Motor neuron (in vitro differentiated cells): ENCODE results near the gene SLCO2B1. TPM values are rescaled to one million over a fixed set of nuclear protein-coding genes. Genes with fewer than 3 reads are reported as not detected.

Experiments used
- ATAC-seq, 8 experiments: fragments of 200-7000 bp; cut with Tn5 transposase; replicated peaks in 6 of 8; 2 replicates each; pipeline ENCODE4 v1.8.0; 2021; ENCODE audit warnings: mild to moderate bottlenecking in 8 of 8, moderate library complexity in 8 of 8
- H3K27ac ChIP-seq, 2 donors: fragments of 250-450 bp; sonication (Bioruptor Pico); 2 replicates each; pipeline ENCODE4 v1.9.0; 2021; ENCODE audit warnings: antibody characterized with exemption in 2 of 2, mild to moderate bottlenecking in 2 of 2, moderate library complexity in 1 of 2
- H3K4me1 ChIP-seq, 2 donors: fragments of 250-450 bp; sonication (Bioruptor Pico); replicated peaks in 1 of 2; 2 replicates each; pipeline ENCODE4 v1.6.1; 2021; ENCODE audit warnings: antibody characterized with exemption in 2 of 2, mild to moderate bottlenecking in 2 of 2, moderate library complexity in 1 of 2
- H3K4me3 ChIP-seq, 5 donors: fragments of 250-450 bp; sonication (Bioruptor Pico); 2 replicates each; pipeline ENCODE4 v1.9.0; 2021; ENCODE audit warnings: antibody characterized with exemption in 5 of 5, mild to moderate bottlenecking in 5 of 5, moderate library complexity in 4 of 5
- WGBS, 10 experiments: fragments of 450-650 bp; shearing (Covaris generic); methylation state at CpG; one replicate each; pipeline ENCODE4 v1.0.0; 2022; 5-methylcytosine and 5-hydroxymethylcytosine counted together
- in situ Hi-C, 9 experiments: fragments of 400-800 bp; cut with MboI; loops; one replicate each; pipeline ENCODE4 v1.15.0; 2021; ENCODE audit warnings: low sequenced_read_pairs in 9 of 9, low pct_unique_long_range_greater_than_20kb in 2 of 9; ENCODE audit not compliant: unreplicated experiment in 9 of 9
- total RNA-seq, 8 experiments: library from RNA; unstranded; fragments of 300-600 nt; gene quantifications; 2 replicates each; pipeline versions ENCODE4 v1.2.3 to v1.2.4, GENCODE V29; 2022

SLCO2B1 gene
- total RNA-seq, 8 experiments from 2014 or later: 0.16 to 8.9 (median 0.59) TPM

GRCh38 chr11:75203138-75203537, 52.2 kb downstream of the SLCO2B1 start:
- H3K4me3 ChIP-seq: no peak overlapping the region
- no peaks in the 10 kb centered on the region for H3K4me1 ChIP-seq
- in situ Hi-C loops: loop anchor here in 1 of 9 experiments (10.0 kb wide), 1 partner anchor 58 kb away; no protein-coding TSS in a partner anchor
- ATAC-seq: no peak
- no peak overlapping the region for H3K27ac ChIP-seq
- 60 to 100% (median 80%) methylated on average over 1 to 7 of the region's 13 CpGs; no CpG with 5 or more reads in 5 of the 10 experiments for WGBS, 10 experiments

DNA sequence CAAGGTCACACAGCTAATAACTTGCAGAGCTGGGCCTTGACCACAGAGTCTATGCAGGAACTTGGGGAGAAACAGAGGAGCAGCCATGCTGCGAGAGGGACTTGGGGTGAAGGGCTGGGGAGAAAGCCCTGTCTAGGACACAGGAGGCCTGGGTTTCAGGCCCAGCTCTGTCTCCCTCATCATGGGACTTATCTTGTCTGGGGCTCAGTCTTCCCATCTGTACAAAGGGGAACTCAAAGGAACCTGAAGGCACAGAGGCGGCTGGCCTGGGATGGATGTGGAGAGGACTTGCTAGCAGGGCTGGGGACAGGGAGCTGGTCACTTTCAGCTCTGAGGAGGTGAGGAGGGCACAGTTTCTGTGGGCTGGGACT, 52.7 kb downstream of the SLCO2B1 start:
- 83 to 100% (median 100%) methylated on average over 1 to 2 of the region's 2 CpGs; no CpG with 5 or more reads in 5 of the 10 experiments for WGBS, 10 experiments
- no peak overlapping the region for H3K4me3 ChIP-seq
- in situ Hi-C loops: loop anchor here in 1 of 9 experiments (10.0 kb wide), 1 partner anchor 59 kb away; no protein-coding TSS in a partner anchor
- H3K4me1 ChIP-seq: peaks cover 0 to 4% of the 10 kb centered on the region in 2 donors
- ATAC-seq: no peak
- no peak overlapping the region for H3K27ac ChIP-seq

- H3K4me1 ChIP-seq: peaks cover 0 to 4% of the 10 kb centered on the region in 2 donors
- WGBS, 10 experiments: 50 to 80% (median 71%) methylated on average over 2 to 6 of the region's 10 CpGs; no CpG with 5 or more reads in 4 of the 10 experiments
- H3K27ac ChIP-seq: no peak overlapping the region
- no peak overlapping the region for H3K4me3 ChIP-seq
- in situ Hi-C loops: loop anchor here in 1 of 9 experiments (10.0 kb wide), 1 partner anchor 59 kb away; no protein-coding TSS in a partner anchor
- no peak for ATAC-seq
Measured at GRCh38 chr11:75204012-75204674, 53.2 kb downstream of the SLCO2B1 start.

DNA sequence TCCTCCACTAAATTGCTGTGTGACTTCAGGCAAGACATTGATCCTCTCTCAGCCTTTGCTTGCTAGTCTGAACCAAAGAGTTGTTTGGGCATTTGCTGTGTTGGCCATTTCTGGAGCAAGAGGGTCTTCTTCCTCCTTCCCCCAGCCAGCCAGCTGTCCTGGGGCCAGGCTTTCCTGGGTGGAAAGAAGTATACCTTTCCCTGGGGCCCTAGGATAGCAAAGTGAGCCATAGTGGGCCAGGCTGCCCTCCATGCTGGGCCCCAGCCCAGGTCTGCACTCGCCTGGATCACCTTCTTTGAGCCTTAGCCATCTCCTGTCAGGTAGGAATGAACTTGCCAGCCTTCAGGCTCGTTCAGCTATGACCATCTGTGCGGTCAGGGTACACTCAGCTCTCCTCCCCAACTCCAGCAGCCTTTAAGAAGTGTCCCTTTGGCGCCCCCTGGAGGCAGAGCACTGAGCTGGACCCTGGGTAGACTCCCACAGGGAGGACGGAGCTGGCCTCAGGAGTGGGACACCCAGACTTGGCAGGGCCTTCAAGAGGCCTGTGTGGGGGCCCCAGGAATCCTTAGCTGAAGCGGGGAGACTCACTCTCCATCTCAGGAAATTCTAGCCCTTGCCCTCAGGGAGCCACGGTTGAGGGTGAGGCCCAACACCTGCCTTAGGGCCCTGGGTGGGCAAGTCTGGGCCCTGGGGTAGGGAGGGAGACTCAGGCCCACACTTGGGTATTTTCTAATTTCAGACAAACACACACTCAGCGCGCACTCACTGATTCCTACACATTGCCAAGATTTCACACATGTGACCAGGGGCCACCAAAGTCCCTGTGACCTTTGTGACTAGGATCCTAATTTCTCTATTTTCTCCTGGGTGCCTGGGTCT, 54.0 kb downstream of the SLCO2B1 start:
- Histone ChIP-seq H3K27ac (no peak overlapping the region), H3K4me1 (peaks cover 0 to 4% of the 10 kb centered on the region in 2 donors), H3K4me3 (no peak overlapping the region)
- in situ Hi-C loops: loop anchor here in 1 of 9 experiments (10.0 kb wide), 1 partner anchor 60 kb away; no protein-coding TSS in a partner anchor
- peak; percentile 65 to 99 (median 86) for ATAC-seq
- no CpG with 5 or more reads among the region's 9 CpGs for WGBS, 10 experiments

DNA sequence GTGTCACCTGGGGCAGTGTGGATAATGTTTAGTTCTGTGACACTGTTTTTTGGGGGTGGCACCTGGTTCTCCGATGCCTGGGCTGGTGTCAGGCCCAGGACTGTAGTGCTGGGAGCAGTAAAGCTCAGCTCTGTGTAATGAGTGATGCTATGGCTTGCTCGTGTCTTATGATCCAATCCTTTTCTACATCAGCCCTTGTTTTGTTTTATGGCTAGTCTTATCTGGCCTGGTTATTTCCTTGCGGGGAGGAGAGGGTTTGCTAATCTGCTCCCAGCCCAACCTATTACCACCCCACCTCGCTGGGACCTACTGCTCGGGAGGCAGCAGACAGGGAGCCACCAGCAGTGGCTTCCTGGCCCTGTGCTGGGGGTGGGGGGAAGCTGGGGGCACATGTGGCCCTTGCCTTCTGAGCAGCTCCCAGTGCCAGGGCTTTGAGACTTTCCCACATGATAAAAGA, 54.7 kb downstream of the SLCO2B1 start:
- peaks cover 0 to 4% of the 10 kb centered on the region in 2 donors for H3K4me1 ChIP-seq
- ATAC-seq: peak in 1 of 8 experiments; percentile 48
- H3K27ac ChIP-seq: no peak overlapping the region
- in situ Hi-C loops: loop anchor here in 1 of 9 experiments (10.0 kb wide), 1 partner anchor 61 kb away; no protein-coding TSS in a partner anchor
- no peak overlapping the region for H3K4me3 ChIP-seq
- WGBS, 10 experiments: 0 to 80% (median 64%) methylated on average over 1 to 3 of the region's 5 CpGs; no CpG with 5 or more reads in 4 of the 10 experiments

GRCh38 chr11:75208446-75208845, 57.5 kb downstream of the SLCO2B1 start:
- 0 to 40% (median 27%) methylated on average over 1 to 2 of the region's 2 CpGs; no CpG with 5 or more reads in 6 of the 10 experiments for WGBS, 10 experiments
- Histone ChIP-seq H3K4me3 (no peak overlapping the region), H3K27ac (no peak overlapping the region), H3K4me1 (peaks cover 0 to 4% of the 10 kb centered on the region in 2 donors)
- in situ Hi-C loops: loop anchor here in 1 of 9 experiments (10.0 kb wide), 1 partner anchor 64 kb away; no protein-coding TSS in a partner anchor
- ATAC-seq: peak in 4 of 8 experiments; percentile 22 to 69 (median 58)

DNA sequence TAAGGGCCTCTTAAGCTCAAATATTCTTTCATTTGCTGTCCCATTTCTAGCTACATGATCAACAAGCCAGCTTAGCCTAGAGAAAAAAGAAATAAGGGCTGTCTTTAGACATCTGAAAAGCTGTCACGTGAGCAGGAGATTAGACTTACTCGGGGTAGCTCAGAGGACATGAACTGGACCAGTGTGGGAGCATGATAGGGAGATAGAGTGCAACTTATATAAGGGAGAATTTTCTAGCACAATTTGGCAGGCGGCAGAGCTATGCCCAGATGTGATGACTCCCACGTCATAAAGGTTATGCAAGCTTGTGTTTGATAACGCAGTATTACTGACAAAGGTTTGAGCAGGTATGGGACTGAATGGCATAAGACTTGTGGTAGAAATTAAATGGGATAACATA, 61.5 kb downstream of the SLCO2B1 start:
- 34 to 89% (median 79%) methylated on average over 1 to 5 of the region's 5 CpGs; no CpG with 5 or more reads in 3 of the 10 experiments for WGBS, 10 experiments
- in situ Hi-C loops: no loop called here
- no peak for ATAC-seq
- peaks cover 0 to 4% of the 10 kb centered on the region in 2 donors for H3K4me1 ChIP-seq
- no peak overlapping the region for H3K27ac ChIP-seq
- H3K4me3 ChIP-seq: no peak overlapping the region

DNA sequence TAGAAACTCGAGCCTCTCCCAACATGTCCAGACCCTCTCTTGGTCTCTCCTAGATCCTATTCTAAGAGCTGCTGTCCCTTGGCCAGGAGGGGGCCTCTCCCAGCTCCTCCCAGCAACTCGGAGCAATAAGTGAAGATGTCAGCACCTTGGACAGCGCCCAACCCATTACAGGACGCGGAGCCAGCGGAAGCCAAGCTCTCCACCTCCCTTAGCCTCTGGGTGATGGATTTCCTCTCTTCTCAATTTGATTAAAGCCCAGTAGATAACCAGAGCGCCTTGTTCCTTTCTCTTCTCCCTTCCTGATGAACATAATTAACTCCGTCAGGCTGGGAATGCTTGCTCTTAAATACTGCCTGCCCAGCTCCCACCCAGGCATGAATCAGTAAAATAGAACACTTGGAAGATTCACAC, 63.5 kb downstream of the SLCO2B1 start:
- H3K27ac ChIP-seq: no peak overlapping the region
- no peak overlapping the region for H3K4me3 ChIP-seq
- ATAC-seq: peak; percentile 77 to 100 (median 90)
- WGBS, 10 experiments: 0 to 67% (median 0%) methylated on average over 1 to 8 of the region's 8 CpGs; no CpG with 5 or more reads in 4 of the 10 experiments
- H3K4me1 ChIP-seq: no peaks in the 10 kb centered on the region
- in situ Hi-C loops: no loop called here

- in situ Hi-C loops: no loop called here
- H3K4me3 ChIP-seq: no peak overlapping the region
- no peak for ATAC-seq
Measured at GRCh38 chr11:75214843-75215242, 63.9 kb downstream of the SLCO2B1 start.

DNA sequence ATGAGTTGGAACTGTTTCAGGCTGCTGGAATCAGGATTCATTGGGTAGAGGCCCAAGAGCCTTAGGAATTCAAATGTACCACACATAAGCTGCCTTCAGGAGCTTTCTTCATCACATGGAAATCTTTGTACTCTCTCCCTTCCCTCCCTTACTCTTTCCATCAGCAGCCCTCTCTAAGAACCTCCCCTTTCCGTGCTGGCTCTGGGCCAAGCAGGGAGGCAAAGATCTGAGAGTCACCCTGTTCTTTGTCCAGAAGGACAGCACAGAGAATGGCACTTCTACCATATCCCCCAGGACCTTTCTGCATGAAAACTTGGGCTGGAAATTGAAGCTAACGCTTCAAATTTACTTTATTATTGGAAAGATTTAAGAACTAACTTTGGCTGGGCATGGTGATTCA, 69.0 kb downstream of the SLCO2B1 start:
- 0 to 100% (median 33%) methylated on average over 1 to 2 of the region's 2 CpGs; no CpG with 5 or more reads in 1 of the 10 experiments for WGBS, 10 experiments

More at GRCh38 chr11:75214843-75215242, 63.9 kb downstream of the SLCO2B1 start:
- no peak overlapping the region for H3K27ac ChIP-seq
- no peaks in the 10 kb centered on the region for H3K4me1 ChIP-seq

DNA sequence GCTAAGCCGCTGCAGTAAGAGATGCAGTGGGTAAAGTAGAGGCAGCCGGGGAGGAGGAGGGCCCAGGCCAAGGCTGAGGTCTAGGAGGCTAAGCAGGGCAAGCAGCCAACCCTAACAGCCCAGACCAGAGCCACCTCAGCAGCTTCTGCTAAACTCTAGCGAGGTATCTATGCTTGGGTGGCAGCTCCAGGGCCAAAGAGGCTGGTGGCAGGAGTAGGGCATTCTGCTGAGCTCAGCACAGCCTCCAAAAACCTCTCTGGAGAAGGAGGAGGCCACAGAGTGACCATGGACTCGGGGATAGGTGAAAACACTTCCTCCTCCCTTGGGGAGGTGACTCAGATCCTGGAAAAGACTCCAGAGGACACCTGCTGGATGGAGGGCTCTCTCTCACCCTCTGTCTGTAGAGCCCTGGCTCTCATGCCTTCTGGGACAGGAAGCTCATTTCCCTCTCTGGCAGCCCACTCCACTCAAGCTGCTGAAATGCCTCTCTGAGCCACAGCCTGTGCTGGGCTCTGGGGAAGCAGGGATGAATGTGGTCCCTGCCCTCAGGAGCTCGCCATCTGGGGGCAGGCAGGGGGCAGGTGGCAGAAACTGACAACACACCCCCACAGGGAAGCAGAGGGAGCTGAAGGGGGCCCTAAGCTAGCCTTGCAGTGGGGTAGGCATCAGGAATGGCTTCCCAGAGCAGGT, 73.2 kb downstream of the SLCO2B1 start:
- in situ Hi-C loops: no loop called here
- ATAC-seq: peak in 2 of 8 experiments; percentile 43 to 53
- WGBS, 10 experiments: 48 to 100% (median 60%) methylated on average over 1 to 4 of the region's 5 CpGs; no CpG with 5 or more reads in 5 of the 10 experiments
- Histone ChIP-seq H3K27ac (no peak overlapping the region), H3K4me3 (no peak overlapping the region), H3K4me1 (no peaks in the 10 kb centered on the region)

More for the DNA sequence above, 69.0 kb downstream of the SLCO2B1 start:
- Histone ChIP-seq H3K4me3 (no peak overlapping the region), H3K4me1 (no peaks in the 10 kb centered on the region), H3K27ac (no peak overlapping the region)
- in situ Hi-C loops: no loop called here
- ATAC-seq: no peak

GRCh38 chr11:75225794-75226193, 74.9 kb downstream of the SLCO2B1 start:
- H3K4me1 ChIP-seq: peaks cover 0 to 3% of the 10 kb centered on the region in 2 donors
- 71 to 100% (median 80%) methylated on average over 1 of the region's 4 CpGs; no CpG with 5 or more reads in 7 of the 10 experiments for WGBS, 10 experiments
- H3K4me3 ChIP-seq: no peak overlapping the region
- no peak for ATAC-seq
- in situ Hi-C loops: loop anchor here in 8 of 9 experiments (25.0 kb wide), 3 partner anchors 88 to 288 kb away; partner anchors contain the start of genes SPCS2 (in 2 of the 8) and XRRA1 (in 2 of the 8)
- H3K27ac ChIP-seq: no peak overlapping the region
